Hepatocyte (in vitro differentiated cells): Measurements from ENCODE around the gene SNTB2.

Experiments
- EZH2 ChIP-seq: fragments of 200-600 bp; sonication (generic); IDR thresholded peaks from 2 replicates; pipeline ENCODE4 v1.6.1; 2016; ENCODE audit warnings: antibody characterized with exemption, mild to moderate bottlenecking, borderline replicate concordance
- TF ChIP-seq, protein P1 (sequence below): fragments of 200-600 bp; sonication (generic); IDR thresholded peaks from 2 replicates; pipeline ENCODE4 v1.5.1; 2016; ENCODE audit warnings: antibody characterized with exemption, mild to moderate bottlenecking; ENCODE audit not compliant: poor library complexity

- TF ChIP-seq, protein P1, sequence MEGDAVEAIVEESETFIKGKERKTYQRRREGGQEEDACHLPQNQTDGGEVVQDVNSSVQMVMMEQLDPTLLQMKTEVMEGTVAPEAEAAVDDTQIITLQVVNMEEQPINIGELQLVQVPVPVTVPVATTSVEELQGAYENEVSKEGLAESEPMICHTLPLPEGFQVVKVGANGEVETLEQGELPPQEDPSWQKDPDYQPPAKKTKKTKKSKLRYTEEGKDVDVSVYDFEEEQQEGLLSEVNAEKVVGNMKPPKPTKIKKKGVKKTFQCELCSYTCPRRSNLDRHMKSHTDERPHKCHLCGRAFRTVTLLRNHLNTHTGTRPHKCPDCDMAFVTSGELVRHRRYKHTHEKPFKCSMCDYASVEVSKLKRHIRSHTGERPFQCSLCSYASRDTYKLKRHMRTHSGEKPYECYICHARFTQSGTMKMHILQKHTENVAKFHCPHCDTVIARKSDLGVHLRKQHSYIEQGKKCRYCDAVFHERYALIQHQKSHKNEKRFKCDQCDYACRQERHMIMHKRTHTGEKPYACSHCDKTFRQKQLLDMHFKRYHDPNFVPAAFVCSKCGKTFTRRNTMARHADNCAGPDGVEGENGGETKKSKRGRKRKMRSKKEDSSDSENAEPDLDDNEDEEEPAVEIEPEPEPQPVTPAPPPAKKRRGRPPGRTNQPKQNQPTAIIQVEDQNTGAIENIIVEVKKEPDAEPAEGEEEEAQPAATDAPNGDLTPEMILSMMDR = no peak
- TF ChIP-seq EZH2 = no peak
Observed at GRCh38 chr16:69276148-69277115, 89.5 kb downstream of the SNTB2 start.
